Esophagus muscularis mucosa (tissue), 4 donors: Measurements from ENCODE around the gene CIB1. TPM values are rescaled to one million over a fixed set of nuclear protein-coding genes. Genes with fewer than 3 reads are reported as not detected.
A peak's percentile ranks its signal among the peaks of the same experiment; 100 is the strongest.

Source experiments
- DNase-seq: peaks from one replicate; pipeline ENCODE4 v3.0.0-alpha.2; 2017; ENCODE audit errors: extremely low spot score
- H3K27ac ChIP-seq, 4 donors: fragments of 200-600 bp; sonication (generic); replicated peaks in 1 of 4; 1 replicate in 3 of 4; 2 replicates in 1 of 4; pipeline ENCODE4 v1.5.1; 2016 to 2019; ENCODE audit warnings: mild to moderate bottlenecking in 1 of 4
- H3K27me3 ChIP-seq, 4 donors: fragments of 200-600 bp; sonication (generic); one replicate each; pipeline versions ENCODE4 v1.5.1 to v1.6.0; 2016 to 2019
- H3K36me3 ChIP-seq, 4 donors: fragments of 200-600 bp; sonication (generic); one replicate each; pipeline ENCODE4 v1.5.1; 2016 to 2019
- H3K4me1 ChIP-seq, 4 donors: fragments of 200-600 bp; sonication (generic); one replicate each; pipeline ENCODE4 v1.5.1; 2016 to 2019
- H3K4me3 ChIP-seq, 4 donors: fragments of 200-600 bp; sonication (generic); 1 replicate in 2 of 4; 2 replicates in 2 of 4; pipeline ENCODE4 v1.5.1; 2016 to 2019; ENCODE audit warnings: mild to moderate bottlenecking in 4 of 4, moderate library complexity in 1 of 4
- H3K9me3 ChIP-seq, 4 donors: fragments of 200-600 bp; sonication (generic); 1 replicate in 3 of 4; 2 replicates in 1 of 4; pipeline ENCODE4 v1.5.1; 2016 to 2019
- EP300 ChIP-seq: sonication (generic); formaldehyde crosslinking; IDR thresholded peaks from one replicate; pipeline ENCODE4 v1.6.1; 2017; ENCODE audit warnings: antibody characterized with exemption
- POLR2A ChIP-seq: fragments of 450-650 bp; IDR thresholded peaks from one replicate; pipeline ENCODE4 v1.6.1; 2017; ENCODE audit warnings: antibody characterized with exemption, moderate library complexity, mild to moderate bottlenecking, low read depth
- POLR2AphosphoS5 ChIP-seq, 2 donors: sonication (generic); formaldehyde crosslinking; IDR thresholded peaks; one replicate each; pipeline ENCODE4 v1.6.1; 2017; ENCODE audit warnings: antibody characterized with exemption in 2 of 2
- WGBS: methylation state at CpG from one replicate; pipeline ENCODE4 v1.1.5; 2018; 5-methylcytosine and 5-hydroxymethylcytosine counted together
- intact Hi-C: fragments of 100-400 bp; cut with DNase I; formaldehyde crosslinking; loops from one replicate; pipeline ENCODE4 v1.15.1; 2023
- total RNA-seq, 4 donors: library from RNA; depleted of rRNA; stranded (reverse); fragments of >200 nt; gene quantifications; one replicate each; pipeline versions ENCODE4 v1.1.0 to v1.2.1, GENCODE V29; 2016
- TF ChIP-seq, protein P1 (sequence below), 3 experiments: fragments of 200-600 bp in 2 of 3; fragments of 450-650 bp in 1 of 3; sonication (generic) in 2 of 3; IDR thresholded peaks; one replicate each; pipeline ENCODE4 v1.5.1; 2017 to 2019; ENCODE audit warnings: antibody characterized with exemption in 3 of 3, mild to moderate bottlenecking in 2 of 3, moderate library complexity in 1 of 3

CIB1 gene
- total RNA-seq, 4 donors from 2014 or later = 27.2 to 49.0 (median 33.8) TPM

DNA sequence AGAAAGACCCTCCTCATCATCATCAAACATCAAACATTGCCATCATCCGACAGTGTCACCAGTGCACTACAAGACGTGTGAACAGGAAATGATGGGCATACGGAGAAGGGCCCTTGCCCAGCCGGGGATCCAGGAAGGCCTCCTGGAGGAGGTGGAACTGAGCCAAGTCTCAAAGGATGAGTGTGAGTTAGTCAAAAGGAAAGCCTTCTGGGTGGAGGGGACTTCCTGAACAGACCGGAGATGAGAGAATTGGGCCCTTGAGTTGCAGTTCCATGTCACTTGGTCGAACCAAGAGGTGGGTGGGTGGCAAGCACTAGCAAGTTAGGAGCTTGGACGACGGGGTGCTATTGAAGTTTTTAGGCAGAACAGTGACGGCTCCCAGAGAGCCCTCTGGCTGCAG, 24.1 kb downstream of the CIB1 start:
- Histone ChIP-seq H3K36me3 (peaks cover 0 to 42% (median 26%) of the 10 kb centered on the region in 4 donors), H3K27ac (peak overlapping the region in 1 of 4 donors; percentile 54), H3K9me3 (no peaks in the 10 kb centered on the region), H3K27me3 (no peaks in the 10 kb centered on the region), H3K4me3 (no peak overlapping the region), H3K4me1 (peaks cover 65 to 74% (median 70%) of the 10 kb centered on the region in 4 donors)
- WGBS = 59% methylated on average over 9 of the region's 9 CpGs
- intact Hi-C loops = no loop called here
- no peak for DNase-seq
- TF ChIP-seq POLR2AphosphoS5 (IDR thresholded peaks at IDR 0.05) (no peak), POLR2A (no peak), EP300 (no peak)
- TF ChIP-seq, protein P1, sequence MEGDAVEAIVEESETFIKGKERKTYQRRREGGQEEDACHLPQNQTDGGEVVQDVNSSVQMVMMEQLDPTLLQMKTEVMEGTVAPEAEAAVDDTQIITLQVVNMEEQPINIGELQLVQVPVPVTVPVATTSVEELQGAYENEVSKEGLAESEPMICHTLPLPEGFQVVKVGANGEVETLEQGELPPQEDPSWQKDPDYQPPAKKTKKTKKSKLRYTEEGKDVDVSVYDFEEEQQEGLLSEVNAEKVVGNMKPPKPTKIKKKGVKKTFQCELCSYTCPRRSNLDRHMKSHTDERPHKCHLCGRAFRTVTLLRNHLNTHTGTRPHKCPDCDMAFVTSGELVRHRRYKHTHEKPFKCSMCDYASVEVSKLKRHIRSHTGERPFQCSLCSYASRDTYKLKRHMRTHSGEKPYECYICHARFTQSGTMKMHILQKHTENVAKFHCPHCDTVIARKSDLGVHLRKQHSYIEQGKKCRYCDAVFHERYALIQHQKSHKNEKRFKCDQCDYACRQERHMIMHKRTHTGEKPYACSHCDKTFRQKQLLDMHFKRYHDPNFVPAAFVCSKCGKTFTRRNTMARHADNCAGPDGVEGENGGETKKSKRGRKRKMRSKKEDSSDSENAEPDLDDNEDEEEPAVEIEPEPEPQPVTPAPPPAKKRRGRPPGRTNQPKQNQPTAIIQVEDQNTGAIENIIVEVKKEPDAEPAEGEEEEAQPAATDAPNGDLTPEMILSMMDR (IDR thresholded peaks at IDR 0.05) = no peak

DNA sequence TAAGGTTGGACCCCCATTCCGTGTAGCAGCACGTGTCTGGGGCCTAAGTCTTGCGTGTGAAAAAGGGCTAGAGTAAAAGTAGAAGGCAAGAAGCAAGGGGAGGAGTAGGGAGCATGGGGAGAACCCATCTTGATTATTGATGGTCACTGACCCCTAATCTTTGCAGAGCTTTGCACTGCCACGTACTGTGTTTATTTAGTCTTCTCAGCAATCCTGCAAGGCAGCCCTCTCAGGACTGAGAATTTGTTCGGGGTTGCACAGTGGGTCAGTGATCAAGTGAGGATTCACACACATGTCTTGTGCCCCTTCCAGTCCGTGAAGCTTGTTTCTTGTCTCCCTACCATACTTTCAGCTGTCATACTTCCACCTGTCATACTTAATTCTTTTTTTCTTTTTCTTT, 25.4 kb downstream of the CIB1 start:
- Histone ChIP-seq H3K27ac (no peak overlapping the region), H3K4me1 (peaks cover 66 to 83% (median 77%) of the 10 kb centered on the region in 4 donors), H3K9me3 (no peaks in the 10 kb centered on the region), H3K36me3 (peaks cover 0 to 45% (median 29%) of the 10 kb centered on the region in 4 donors), H3K27me3 (no peaks in the 10 kb centered on the region), H3K4me3 (no peak overlapping the region)
- intact Hi-C loops = no loop called here
- 79% methylated on average over 6 of the region's 6 CpGs for WGBS
- no peak for DNase-seq
- TF ChIP-seq POLR2AphosphoS5 (IDR thresholded peaks at IDR 0.05) (no peak), POLR2A (no peak), EP300 (no peak)
- TF ChIP-seq, protein P1 (IDR thresholded peaks at IDR 0.05) = no peak

DNA sequence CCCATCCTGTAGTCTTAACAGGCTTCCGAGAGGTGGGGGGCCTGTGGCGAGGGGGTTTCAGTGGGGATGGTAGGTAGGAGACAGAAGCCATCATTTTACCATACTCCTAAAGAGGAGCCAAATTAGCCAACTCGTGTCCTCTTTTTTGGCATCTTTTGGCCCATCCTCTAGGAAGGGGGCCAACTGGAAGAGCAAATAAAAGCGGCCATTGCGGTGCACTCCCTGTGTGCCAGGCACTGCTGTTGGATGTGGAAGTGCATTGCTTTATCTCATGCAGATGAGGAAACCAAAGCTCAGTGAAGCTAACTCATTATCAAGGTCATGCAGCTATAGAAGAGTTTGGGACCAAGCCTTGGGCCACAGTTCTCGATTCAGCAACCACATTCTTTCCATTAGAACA, 26.5 kb downstream of the CIB1 start:
- H3K36me3 ChIP-seq = peaks cover 0 to 43% (median 26%) of the 10 kb centered on the region in 4 donors
- no peak overlapping the region for H3K27ac ChIP-seq
- 94% methylated on average over 6 of the region's 6 CpGs for WGBS
- H3K4me3 ChIP-seq = no peak overlapping the region
- no peaks in the 10 kb centered on the region for H3K27me3 ChIP-seq
- H3K9me3 ChIP-seq = no peaks in the 10 kb centered on the region
- peaks cover 59 to 83% (median 77%) of the 10 kb centered on the region in 4 donors for H3K4me1 ChIP-seq
- intact Hi-C loops = no loop called here
- TF ChIP-seq, protein P1 (IDR thresholded peaks at IDR 0.05) = no peak
- TF ChIP-seq POLR2A (no peak), POLR2AphosphoS5 (IDR thresholded peaks at IDR 0.05) (no peak), EP300 (no peak)
- DNase-seq = no peak

DNA sequence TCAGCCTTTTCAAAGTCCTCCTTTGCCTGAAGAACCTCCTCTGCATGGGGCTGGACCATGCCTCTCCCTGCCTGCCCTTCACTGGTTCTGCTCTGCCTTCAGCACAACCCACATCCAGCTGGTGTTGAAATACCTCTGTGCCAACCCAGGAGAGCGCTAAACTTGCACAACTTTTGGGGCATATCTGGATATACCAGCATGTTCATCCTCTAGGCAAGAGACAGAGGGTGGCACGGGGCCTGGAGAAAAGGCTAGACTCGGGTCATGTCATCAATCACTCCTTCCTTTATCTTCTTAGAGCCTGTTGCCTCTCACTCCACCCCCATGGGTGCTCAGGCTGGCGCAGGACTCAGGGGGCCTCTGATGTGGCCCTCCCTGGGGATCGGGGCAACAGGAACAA, 27.9 kb downstream of the CIB1 start:
- peaks cover 0 to 41% (median 25%) of the 10 kb centered on the region in 4 donors for H3K36me3 ChIP-seq
- WGBS = 79% methylated on average over 5 of the region's 5 CpGs
- intact Hi-C loops = no loop called here

More for the DNA sequence above, 27.9 kb downstream of the CIB1 start:
- DNase-seq = no peak
- H3K4me3 ChIP-seq = no peak overlapping the region
- H3K9me3 ChIP-seq = no peaks in the 10 kb centered on the region
- H3K27me3 ChIP-seq = no peaks in the 10 kb centered on the region
- H3K4me1 ChIP-seq = peaks cover 53 to 78% (median 74%) of the 10 kb centered on the region in 4 donors
- no peak overlapping the region for H3K27ac ChIP-seq
- TF ChIP-seq POLR2A (no peak), POLR2AphosphoS5 (IDR thresholded peaks at IDR 0.05) (no peak), EP300 (no peak)
- TF ChIP-seq, protein P1 (IDR thresholded peaks at IDR 0.05) = no peak
